ENCODE measurements around the gene REEP1. TPM values are rescaled to one million over a fixed set of nuclear protein-coding genes. Genes with fewer than 3 reads are reported as not detected.

REEP1 gene
- total and polyA plus RNA-seq, 2 donors (not counting 1 experiment from before 2014, with no cell fraction given), result not detected

- H3K4me2 ChIP-seq (replicated peaks; ENCODE audit: low read depth, low read length, poor library complexity, severe bottlenecking), result no peak overlapping the region
- Mint-ChIP-seq H3K4me1 (peaks cover 14% of the 10 kb centered on the region), H3K9me3 (ENCODE audit: insufficient read depth) (peaks cover 2% of the 10 kb centered on the region), H3K4me3 (no peak overlapping the region), H3K27me3 (peaks cover 4% of the 10 kb centered on the region), H3K27ac (no peak overlapping the region)
- H3K9ac ChIP-seq (ENCODE audit: low read length), result no peak overlapping the region
- H3K27ac ChIP-seq (ENCODE audit: low read length in 2 of 2), result no peak overlapping the region
- TF ChIP-seq CTCF (IDR thresholded peaks at IDR 0.05) (no peak), EZH2 (IDR thresholded peaks at IDR 0.05; ENCODE audit: borderline replicate concordance, insufficient read depth, low read depth, low read length, poor library complexity, severe bottlenecking) (no peak)
- H2AFZ ChIP-seq (ENCODE audit: insufficient read depth, low read depth, low read length, poor library complexity, severe bottlenecking), result no peak overlapping the region
- ChIA-PET POLR2A (interaction anchor here (0.6 kb wide), 1 partner anchor 143 kb away, joined by 8 read pairs; no protein-coding TSS in a partner anchor), CTCF (interaction anchor here (0.6 to 3.3 kb wide), 2 partner anchors 151 to 153 kb away, joined by 3 to 45 read pairs; no protein-coding TSS in a partner anchor)
- no peaks in the 10 kb centered on the region for H3K27me3 ChIP-seq (replicated peaks in 1 of 4; ENCODE audit: control extremely low read depth in 1 of 4, control insufficient read depth in 3 of 4, insufficient read depth in 4 of 4, low read length in 3 of 4)
- no peaks in the 10 kb centered on the region for H4K20me1 ChIP-seq (ENCODE audit: control insufficient read depth, insufficient read depth, low read length, poor library complexity, severe bottlenecking)
- peaks cover 2 to 6% (median 3%) of the 10 kb centered on the region in 3 donors for H3K9me3 ChIP-seq (ENCODE audit: control extremely low read depth in 1 of 3, control insufficient read depth in 2 of 3, insufficient read depth in 1 of 3, low read length in 2 of 3)
- no peaks in the 10 kb centered on the region for H3K79me2 ChIP-seq (ENCODE audit: control insufficient read depth, insufficient read depth, low read length)
- peaks cover 3 to 16% of the 10 kb centered on the region in 2 donors for H3K4me1 ChIP-seq (ENCODE audit: control insufficient read depth in 2 of 2, insufficient read depth in 2 of 2, low read length in 2 of 2)
- DNase-seq, result no peak
- no peak for ATAC-seq (ENCODE audit: low read depth)
- no CpG with 5 or more reads among the region's 4 CpGs for WGBS (ENCODE audit: insufficient coverage)
- no peak overlapping the region for H3K4me3 ChIP-seq (ENCODE audit: control extremely low read depth in 1 of 5, extremely low read depth in 1 of 5, insufficient read depth in 1 of 5, low read depth in 2 of 5, low read length in 4 of 5)
- H3K36me3 ChIP-seq (replicated peaks in 1 of 2; ENCODE audit: control extremely low read depth in 1 of 2, control insufficient read depth in 1 of 2, extremely low read depth in 1 of 2, insufficient read depth in 2 of 2, low read length in 1 of 2), result no peaks in the 10 kb centered on the region
- intact Hi-C loops (cut with micrococcal nuclease), result no loop called here
These were observed 34.7 kb upstream of the REEP1 start for GRCh38 chr2:86372133-86372532.

GRCh38 chr2:86371527-86371926, 34.1 kb upstream of the REEP1 start:
- H3K27ac Mint-ChIP-seq, result no peak overlapping the region
- CTCF ChIA-PET, result interaction anchor here (0.6 to 3.3 kb wide), 2 partner anchors 151 to 187 kb away, joined by 3 to 45 read pairs; no protein-coding TSS in a partner anchor
- H3K9me3 Mint-ChIP-seq (ENCODE audit: insufficient read depth), result peaks cover 2% of the 10 kb centered on the region

More at GRCh38 chr2:86371527-86371926, 34.1 kb upstream of the REEP1 start:
- no peak overlapping the region for H3K4me2 ChIP-seq (replicated peaks; ENCODE audit: low read depth, low read length, poor library complexity, severe bottlenecking)
- H3K4me3 Mint-ChIP-seq, result no peak overlapping the region
- H3K9ac ChIP-seq (ENCODE audit: low read length), result no peak overlapping the region
- peak overlapping the region; percentile 47 for H2AFZ ChIP-seq (ENCODE audit: insufficient read depth, low read depth, low read length, poor library complexity, severe bottlenecking)
- no peak overlapping the region for H3K4me3 ChIP-seq (ENCODE audit: control extremely low read depth in 1 of 5, extremely low read depth in 1 of 5, insufficient read depth in 1 of 5, low read depth in 2 of 5, low read length in 4 of 5)
- H3K36me3 ChIP-seq (replicated peaks in 1 of 2; ENCODE audit: control extremely low read depth in 1 of 2, control insufficient read depth in 1 of 2, extremely low read depth in 1 of 2, insufficient read depth in 2 of 2, low read length in 1 of 2), result no peaks in the 10 kb centered on the region
- H3K9me3 ChIP-seq (ENCODE audit: control extremely low read depth in 1 of 3, control insufficient read depth in 2 of 3, insufficient read depth in 1 of 3, low read length in 2 of 3), result peaks cover 2 to 6% (median 3%) of the 10 kb centered on the region in 3 donors
- intact Hi-C loops (cut with micrococcal nuclease), result no loop called here
- no peak for ATAC-seq (ENCODE audit: low read depth)
- WGBS (ENCODE audit: insufficient coverage), result no CpG with 5 or more reads among the region's 4 CpGs
- peaks cover 14% of the 10 kb centered on the region for H3K4me1 Mint-ChIP-seq
- no peaks in the 10 kb centered on the region for H3K27me3 Mint-ChIP-seq
- H3K27ac ChIP-seq (ENCODE audit: low read length in 2 of 2), result no peak overlapping the region
- H3K4me1 ChIP-seq (ENCODE audit: control insufficient read depth in 2 of 2, insufficient read depth in 2 of 2, low read length in 2 of 2), result peaks cover 3 to 16% of the 10 kb centered on the region in 2 donors
- POLR2A ChIA-PET, result interaction anchor here (0.6 kb wide), 1 partner anchor 142 kb away, joined by 8 read pairs; no protein-coding TSS in a partner anchor
- DNase-seq, result no peak
- no peak for TF ChIP-seq CTCF (IDR thresholded peaks at IDR 0.05)
- H4K20me1 ChIP-seq (ENCODE audit: control insufficient read depth, insufficient read depth, low read length, poor library complexity, severe bottlenecking), result no peaks in the 10 kb centered on the region
- no peaks in the 10 kb centered on the region for H3K27me3 ChIP-seq (replicated peaks in 1 of 4; ENCODE audit: control extremely low read depth in 1 of 4, control insufficient read depth in 3 of 4, insufficient read depth in 4 of 4, low read length in 3 of 4)
- H3K79me2 ChIP-seq (ENCODE audit: control insufficient read depth, insufficient read depth, low read length), result no peaks in the 10 kb centered on the region

Measured in B cell (primary cell).